ENCODE measurements around the gene APPL2. TPM values are rescaled to one million over a fixed set of nuclear protein-coding genes. Genes with fewer than 3 reads are reported as not detected.

Gene APPL2
- total and polyA plus RNA-seq, 8 donors: 15.9 to 407 (median 56.0) TPM

DNA sequence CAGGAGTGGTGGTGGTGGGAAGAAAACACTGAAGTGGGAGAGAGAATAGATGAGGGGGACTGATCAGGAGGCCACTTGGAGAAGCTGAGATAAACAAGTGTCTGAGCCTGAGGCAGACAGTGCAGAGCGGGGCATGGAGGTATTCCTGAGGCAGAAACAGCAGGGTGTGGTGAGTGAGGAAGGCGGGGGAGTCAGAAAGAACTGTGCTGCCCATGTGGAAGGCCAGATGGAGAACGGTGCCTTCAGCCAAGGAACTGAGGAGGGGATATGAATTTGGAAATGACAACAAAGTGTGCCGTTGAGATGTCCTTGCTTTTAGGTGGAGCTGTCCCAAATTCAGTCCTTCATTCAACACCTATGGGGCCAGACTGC is 13.7 kb downstream of the APPL2 start:
- H3K36me3 ChIP-seq: peaks cover 8 to 48% (median 44%) of the 10 kb centered on the region in 4 donors
- intact Hi-C loops (cut with DNase I; ENCODE audit: low total_unique reads): no loop called here
- DNase-seq: no peak
- TF ChIP-seq EP300 (IDR thresholded peaks at IDR 0.05) (no peak), POLR2AphosphoS5 (IDR thresholded peaks at IDR 0.05) (no peak), POLR2A (IDR thresholded peaks at IDR 0.05) (no peak)
- TF ChIP-seq, protein P1, sequence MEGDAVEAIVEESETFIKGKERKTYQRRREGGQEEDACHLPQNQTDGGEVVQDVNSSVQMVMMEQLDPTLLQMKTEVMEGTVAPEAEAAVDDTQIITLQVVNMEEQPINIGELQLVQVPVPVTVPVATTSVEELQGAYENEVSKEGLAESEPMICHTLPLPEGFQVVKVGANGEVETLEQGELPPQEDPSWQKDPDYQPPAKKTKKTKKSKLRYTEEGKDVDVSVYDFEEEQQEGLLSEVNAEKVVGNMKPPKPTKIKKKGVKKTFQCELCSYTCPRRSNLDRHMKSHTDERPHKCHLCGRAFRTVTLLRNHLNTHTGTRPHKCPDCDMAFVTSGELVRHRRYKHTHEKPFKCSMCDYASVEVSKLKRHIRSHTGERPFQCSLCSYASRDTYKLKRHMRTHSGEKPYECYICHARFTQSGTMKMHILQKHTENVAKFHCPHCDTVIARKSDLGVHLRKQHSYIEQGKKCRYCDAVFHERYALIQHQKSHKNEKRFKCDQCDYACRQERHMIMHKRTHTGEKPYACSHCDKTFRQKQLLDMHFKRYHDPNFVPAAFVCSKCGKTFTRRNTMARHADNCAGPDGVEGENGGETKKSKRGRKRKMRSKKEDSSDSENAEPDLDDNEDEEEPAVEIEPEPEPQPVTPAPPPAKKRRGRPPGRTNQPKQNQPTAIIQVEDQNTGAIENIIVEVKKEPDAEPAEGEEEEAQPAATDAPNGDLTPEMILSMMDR (IDR thresholded peaks at IDR 0.05): no peak
- peaks cover 59 to 94% (median 79%) of the 10 kb centered on the region in 4 donors for H3K4me1 ChIP-seq
- H3K9me3 ChIP-seq: no peaks in the 10 kb centered on the region
- WGBS, 5 donors: 58 to 67% (median 64%) methylated on average over 4 of the region's 4 CpGs
- peak overlapping the region; percentile 13 to 86 (median 72) for H3K27ac ChIP-seq
- H3K4me3 ChIP-seq: peak overlapping the region in 1 of 4 donors; percentile 17
- no peaks in the 10 kb centered on the region for H3K27me3 ChIP-seq

DNA sequence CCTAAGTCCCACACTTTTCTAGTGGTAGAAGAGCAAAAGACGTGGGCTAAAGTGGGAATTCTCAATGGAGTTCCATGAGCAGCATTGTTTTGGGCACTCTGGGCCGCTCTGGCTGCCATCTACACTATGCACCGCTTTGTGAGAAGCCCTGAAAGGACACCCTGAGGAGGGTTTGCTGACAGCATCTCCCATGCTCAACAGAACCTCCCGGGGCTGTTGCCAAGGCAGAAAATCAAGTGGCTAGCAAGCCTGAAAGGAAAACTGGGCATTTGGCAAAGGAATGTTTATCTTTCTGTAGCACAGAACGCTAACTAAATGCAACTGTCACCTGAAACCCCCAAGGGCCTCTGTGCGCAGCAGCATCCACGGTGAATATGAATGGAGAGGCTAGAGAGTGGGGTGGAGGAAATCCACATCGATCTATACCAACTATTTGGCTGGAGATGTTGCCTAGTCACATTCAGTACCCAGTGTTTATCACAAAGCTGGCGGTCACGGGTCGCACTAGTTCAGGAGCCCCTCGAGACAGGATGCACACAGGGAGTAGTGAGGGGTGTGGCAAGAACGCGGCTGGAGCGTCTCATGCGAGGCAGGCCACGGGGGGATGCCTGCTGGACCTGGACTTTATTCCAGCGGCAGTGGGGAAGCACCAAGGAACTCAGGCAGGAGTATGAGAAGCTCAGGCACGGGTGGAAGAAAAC is 14.2 kb downstream of the APPL2 start:
- Histone ChIP-seq H3K4me3 (no peak overlapping the region), H3K27ac (peak overlapping the region; percentile 13 to 86 (median 72)), H3K9me3 (no peaks in the 10 kb centered on the region), H3K27me3 (no peaks in the 10 kb centered on the region), H3K36me3 (peaks cover 12 to 48% (median 45%) of the 10 kb centered on the region in 4 donors), H3K4me1 (peaks cover 59 to 88% (median 76%) of the 10 kb centered on the region in 4 donors)
- 43 to 63% (median 52%) methylated on average over 16 to 19 of the region's 19 CpGs for WGBS, 5 donors
- intact Hi-C loops (cut with DNase I; ENCODE audit: low total_unique reads): no loop called here
- TF ChIP-seq POLR2AphosphoS5 (IDR thresholded peaks at IDR 0.05): no peak
- TF ChIP-seq EP300 (IDR thresholded peaks at IDR 0.05): no peak
- TF ChIP-seq, protein P1 (IDR thresholded peaks at IDR 0.05): no peak
- TF ChIP-seq POLR2A (IDR thresholded peaks at IDR 0.05): no peak
- DNase-seq: no peak

- DNase-seq: peak; percentile 55 to 84
- WGBS, 5 donors: 29 to 67% (median 36%) methylated on average over 3 of the region's 3 CpGs
- Histone ChIP-seq H3K9me3 (no peaks in the 10 kb centered on the region), H3K27ac (peak overlapping the region; percentile 59 to 86 (median 72)), H3K27me3 (no peaks in the 10 kb centered on the region), H3K36me3 (peaks cover 20 to 55% (median 53%) of the 10 kb centered on the region in 4 donors), H3K4me3 (no peak overlapping the region), H3K4me1 (peaks cover 53 to 80% (median 70%) of the 10 kb centered on the region in 4 donors)
- intact Hi-C loops (cut with DNase I; ENCODE audit: low total_unique reads): no loop called here
- peak in 2 of 3 donors; percentile 43 to 73 for TF ChIP-seq POLR2AphosphoS5 (IDR thresholded peaks at IDR 0.05)
- no peak for TF ChIP-seq EP300 (IDR thresholded peaks at IDR 0.05)
These were observed 15.1 kb downstream of the APPL2 start for GRCh38 chr12:105220929-105221290.

DNA sequence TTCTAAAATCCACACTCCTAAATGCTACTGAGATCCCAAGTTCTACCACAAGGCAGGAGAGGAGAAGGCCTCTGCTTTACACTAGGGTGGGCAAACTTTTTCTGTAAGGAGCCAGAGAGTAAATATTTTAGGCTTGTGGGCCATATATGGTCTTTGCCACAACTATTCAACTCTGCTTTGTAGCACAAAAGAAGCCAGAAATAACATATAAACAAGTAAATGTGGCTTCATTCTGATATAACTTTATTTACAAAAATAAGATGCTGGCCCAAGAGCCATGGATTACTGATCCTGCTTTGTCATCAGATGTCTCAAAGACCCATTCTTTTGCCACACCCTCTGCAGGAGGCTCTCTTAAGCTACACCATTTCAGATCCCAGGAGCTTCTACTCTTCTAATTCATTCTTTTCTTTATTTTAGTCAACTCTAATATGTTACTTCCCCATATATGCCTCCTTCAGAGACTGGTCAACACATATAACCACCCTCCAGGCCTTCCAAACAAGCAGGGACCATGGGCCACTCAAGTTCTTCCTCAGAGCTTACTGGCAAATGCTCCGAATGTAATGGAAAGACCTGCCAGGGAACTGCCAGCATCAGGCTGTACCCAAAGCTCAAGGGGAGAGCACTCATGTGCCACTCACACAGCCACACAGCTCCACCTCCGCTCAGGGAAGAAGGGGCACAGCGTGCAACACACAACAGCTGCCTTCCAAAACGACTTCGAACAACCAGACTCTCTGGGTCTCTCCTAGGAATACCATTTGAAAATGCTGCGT is 15.6 kb downstream of the APPL2 start:
- Histone ChIP-seq H3K27ac (peak overlapping the region; percentile 59 to 86 (median 72)), H3K27me3 (no peaks in the 10 kb centered on the region), H3K4me1 (peaks cover 53 to 80% (median 72%) of the 10 kb centered on the region in 4 donors), H3K9me3 (no peaks in the 10 kb centered on the region), H3K36me3 (peaks cover 24 to 60% (median 58%) of the 10 kb centered on the region in 4 donors), H3K4me3 (no peak overlapping the region)
- TF ChIP-seq, protein P1 (IDR thresholded peaks at IDR 0.05): no peak
- TF ChIP-seq EP300 (IDR thresholded peaks at IDR 0.05): no peak
- TF ChIP-seq POLR2A (IDR thresholded peaks at IDR 0.05): no peak
- no peak for TF ChIP-seq POLR2AphosphoS5 (IDR thresholded peaks at IDR 0.05)
- DNase-seq: no peak
- intact Hi-C loops (cut with DNase I; ENCODE audit: low total_unique reads): no loop called here
- 35 to 56% (median 54%) methylated on average over 4 to 6 of the region's 6 CpGs for WGBS, 5 donors

Data from stomach (tissue), 9 donors.